ENCODE data around the gene RAB19.

DNA sequence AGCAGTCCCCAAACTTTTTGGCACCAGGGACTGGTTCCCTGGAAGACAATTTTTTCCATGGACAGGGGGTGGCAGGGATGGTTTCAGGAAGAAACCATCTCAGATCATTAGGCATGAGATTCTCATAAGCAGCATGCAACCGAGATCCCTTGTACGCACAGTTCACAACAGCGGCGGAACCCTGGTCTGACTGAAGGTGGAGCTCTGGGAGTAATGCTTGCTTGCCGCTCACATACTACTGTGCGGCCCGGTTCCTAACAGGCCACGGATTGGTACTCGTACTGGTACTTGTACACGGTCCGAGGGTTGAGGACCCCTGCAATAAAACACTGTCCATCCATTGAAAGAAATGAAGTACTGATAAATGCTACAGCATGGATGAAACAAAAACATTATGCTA is 42.6 kb downstream of the RAB19 start:
- TF ChIP-seq CTCF (IDR thresholded peaks at IDR 0.05) (no peak), POLR2A (IDR thresholded peaks at IDR 0.05) (no peak)

Data from body of pancreas (tissue), 4 donors.